ENCODE data around the gene GNAS. TPM values are rescaled to one million over a fixed set of nuclear protein-coding genes. Genes with fewer than 3 reads are reported as not detected.

GNAS gene
- total and polyA plus RNA-seq, 4 donors: 115 to 360 (median 277) TPM

- H3K36me3 ChIP-seq (ENCODE audit: control insufficient read depth in 4 of 4, insufficient read depth in 3 of 4, low read depth in 1 of 4, low read length in 3 of 4): peaks cover 18 to 67% (median 58%) of the 10 kb centered on the region in 4 donors
- H3K4me3 ChIP-seq (ENCODE audit: low read depth in 1 of 3, low read length in 3 of 3): no peak overlapping the region
- no peak overlapping the region for H3K9ac ChIP-seq (ENCODE audit: low read depth in 1 of 2, low read length in 2 of 2)
These were observed 54.4 kb downstream of the GNAS start for GRCh38 chr20:58906894-58907293.

More at GRCh38 chr20:58906894-58907293, 54.4 kb downstream of the GNAS start:
- Histone ChIP-seq H3K9me3 (ENCODE audit: control insufficient read depth in 4 of 4, low read length in 3 of 4) (no peaks in the 10 kb centered on the region), H3K27ac (ENCODE audit: low read depth in 1 of 2, low read length in 2 of 2) (peak overlapping the region; percentile 6 to 39), H3K27me3 (ENCODE audit: control insufficient read depth in 4 of 4, insufficient read depth in 4 of 4, low read length in 3 of 4) (no peaks in the 10 kb centered on the region), H3K4me1 (ENCODE audit: control insufficient read depth in 4 of 4, insufficient read depth in 4 of 4, low read length in 3 of 4) (peaks cover 0 to 6% (median 3%) of the 10 kb centered on the region in 4 donors)
- TF ChIP-seq YY1 (IDR thresholded peaks at IDR 0.05) (no peak), ATF3 (IDR thresholded peaks at IDR 0.05) (no peak), FOXA1 (IDR thresholded peaks at IDR 0.05) (no peak), HNF4A (conservative IDR thresholded peaks at IDR 0.05) (no peak), GABPA (IDR thresholded peaks at IDR 0.05 in 1 of 2, conservative IDR thresholded peaks at IDR 0.05 in 1 of 2) (no peak), EGR1 (IDR thresholded peaks at IDR 0.05; ENCODE audit: low read depth in 2 of 2) (no peak), TAF1 (conservative IDR thresholded peaks at IDR 0.05) (no peak), NR2F2 (IDR thresholded peaks at IDR 0.05) (no peak), RXRA (IDR thresholded peaks at IDR 0.05) (no peak), SP1 (IDR thresholded peaks at IDR 0.05) (no peak), FOXA2 (IDR thresholded peaks at IDR 0.05) (no peak), REST (IDR thresholded peaks at IDR 0.05) (no peak), ZBTB33 (IDR thresholded peaks at IDR 0.05) (no peak), MAX (IDR thresholded peaks at IDR 0.05) (no peak), HNF4G (IDR thresholded peaks at IDR 0.05) (no peak), CTCF (IDR thresholded peaks at IDR 0.05; ENCODE audit: low read depth, low read length, missing input control) (no peak), JUND (IDR thresholded peaks at IDR 0.05) (no peak)
- DNase-seq (ENCODE audit: low spot score): no peak
- 76% methylated on average over 3 of the region's 3 CpGs for WGBS

Measured in liver (tissue), 9 donors.